ENCODE measurements around the gene BCR.

Gene BCR

GRCh38 chr22:23153994-23154393 lies 26.3 kb upstream of the BCR start:
- H3K9ac ChIP-seq (ENCODE audit: low read depth, low read length), result no peak overlapping the region
- H3K36me3 ChIP-seq (ENCODE audit: insufficient read depth, low read depth, low read length), result no peaks in the 10 kb centered on the region
- H3K4me1 ChIP-seq (ENCODE audit: insufficient read depth, low read length), result peaks cover 6% of the 10 kb centered on the region
- no peaks in the 10 kb centered on the region for H3K27me3 ChIP-seq (ENCODE audit: insufficient read depth, low read length)
- H3K27ac ChIP-seq (ENCODE audit: low read length), result no peak overlapping the region
- no peak overlapping the region for H3K4me3 ChIP-seq (ENCODE audit: low read length)
- H3K9me3 ChIP-seq (ENCODE audit: insufficient read depth, low read depth, low read length), result no peaks in the 10 kb centered on the region

GRCh38 chr22:23154461-23154860 lies 25.8 kb upstream of the BCR start:
- H3K27ac ChIP-seq (ENCODE audit: low read length), result no peak overlapping the region
- no peak overlapping the region for H3K9ac ChIP-seq (ENCODE audit: low read depth, low read length)
- H3K36me3 ChIP-seq (ENCODE audit: insufficient read depth, low read depth, low read length), result no peaks in the 10 kb centered on the region
- H3K9me3 ChIP-seq (ENCODE audit: insufficient read depth, low read depth, low read length), result no peaks in the 10 kb centered on the region
- H3K27me3 ChIP-seq (ENCODE audit: insufficient read depth, low read length), result no peaks in the 10 kb centered on the region
- H3K4me1 ChIP-seq (ENCODE audit: insufficient read depth, low read length), result peaks cover 3% of the 10 kb centered on the region
- no peak overlapping the region for H3K4me3 ChIP-seq (ENCODE audit: low read length)

DNA sequence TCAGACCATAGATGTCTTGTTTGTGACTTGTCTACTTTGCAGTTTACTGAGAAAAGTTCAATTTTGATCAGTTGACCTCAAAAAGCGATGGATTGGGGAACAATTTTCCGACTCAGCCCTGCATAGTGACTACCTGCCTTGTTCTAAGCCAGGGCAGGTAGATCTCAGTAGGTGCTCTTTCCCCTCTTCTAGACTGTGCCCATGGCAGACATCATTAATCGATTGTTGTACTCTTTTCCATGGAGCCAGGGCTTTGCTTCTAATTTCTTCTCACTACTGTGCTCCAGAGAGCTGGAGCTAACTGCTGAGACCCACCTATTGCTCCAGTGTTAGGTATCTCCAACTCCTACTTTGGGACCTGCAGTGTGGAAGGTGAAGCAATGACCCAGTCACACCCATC lies 25.2 kb upstream of the BCR start:
- Histone ChIP-seq H3K4me3 (ENCODE audit: low read length) (no peak overlapping the region), H3K27ac (ENCODE audit: low read length) (no peak overlapping the region), H3K9me3 (ENCODE audit: insufficient read depth, low read depth, low read length) (no peaks in the 10 kb centered on the region), H3K36me3 (ENCODE audit: insufficient read depth, low read depth, low read length) (no peaks in the 10 kb centered on the region), H3K9ac (ENCODE audit: low read depth, low read length) (no peak overlapping the region), H3K4me1 (ENCODE audit: insufficient read depth, low read length) (no peaks in the 10 kb centered on the region), H3K27me3 (ENCODE audit: insufficient read depth, low read length) (no peaks in the 10 kb centered on the region)

GRCh38 chr22:23155831-23156230 lies 24.5 kb upstream of the BCR start:
- Histone ChIP-seq H3K4me3 (ENCODE audit: low read length) (no peak overlapping the region), H3K9ac (ENCODE audit: low read depth, low read length) (no peak overlapping the region), H3K27ac (ENCODE audit: low read length) (no peak overlapping the region), H3K4me1 (ENCODE audit: insufficient read depth, low read length) (no peaks in the 10 kb centered on the region), H3K36me3 (ENCODE audit: insufficient read depth, low read depth, low read length) (no peaks in the 10 kb centered on the region), H3K27me3 (ENCODE audit: insufficient read depth, low read length) (no peaks in the 10 kb centered on the region), H3K9me3 (ENCODE audit: insufficient read depth, low read depth, low read length) (no peaks in the 10 kb centered on the region)

GRCh38 chr22:23156286-23156685 lies 24.0 kb upstream of the BCR start:
- H3K9me3 ChIP-seq (ENCODE audit: insufficient read depth, low read depth, low read length), result no peaks in the 10 kb centered on the region
- no peaks in the 10 kb centered on the region for H3K27me3 ChIP-seq (ENCODE audit: insufficient read depth, low read length)
- no peak overlapping the region for H3K4me3 ChIP-seq (ENCODE audit: low read length)
- no peaks in the 10 kb centered on the region for H3K36me3 ChIP-seq (ENCODE audit: insufficient read depth, low read depth, low read length)
- H3K9ac ChIP-seq (ENCODE audit: low read depth, low read length), result no peak overlapping the region
- H3K4me1 ChIP-seq (ENCODE audit: insufficient read depth, low read length), result no peaks in the 10 kb centered on the region
- no peak overlapping the region for H3K27ac ChIP-seq (ENCODE audit: low read length)

- no peak overlapping the region for H3K27ac ChIP-seq (ENCODE audit: low read length)
- no peak overlapping the region for H3K9ac ChIP-seq (ENCODE audit: low read depth, low read length)
Measured at GRCh38 chr22:23157560-23158515, 22.5 kb upstream of the BCR start.

DNA sequence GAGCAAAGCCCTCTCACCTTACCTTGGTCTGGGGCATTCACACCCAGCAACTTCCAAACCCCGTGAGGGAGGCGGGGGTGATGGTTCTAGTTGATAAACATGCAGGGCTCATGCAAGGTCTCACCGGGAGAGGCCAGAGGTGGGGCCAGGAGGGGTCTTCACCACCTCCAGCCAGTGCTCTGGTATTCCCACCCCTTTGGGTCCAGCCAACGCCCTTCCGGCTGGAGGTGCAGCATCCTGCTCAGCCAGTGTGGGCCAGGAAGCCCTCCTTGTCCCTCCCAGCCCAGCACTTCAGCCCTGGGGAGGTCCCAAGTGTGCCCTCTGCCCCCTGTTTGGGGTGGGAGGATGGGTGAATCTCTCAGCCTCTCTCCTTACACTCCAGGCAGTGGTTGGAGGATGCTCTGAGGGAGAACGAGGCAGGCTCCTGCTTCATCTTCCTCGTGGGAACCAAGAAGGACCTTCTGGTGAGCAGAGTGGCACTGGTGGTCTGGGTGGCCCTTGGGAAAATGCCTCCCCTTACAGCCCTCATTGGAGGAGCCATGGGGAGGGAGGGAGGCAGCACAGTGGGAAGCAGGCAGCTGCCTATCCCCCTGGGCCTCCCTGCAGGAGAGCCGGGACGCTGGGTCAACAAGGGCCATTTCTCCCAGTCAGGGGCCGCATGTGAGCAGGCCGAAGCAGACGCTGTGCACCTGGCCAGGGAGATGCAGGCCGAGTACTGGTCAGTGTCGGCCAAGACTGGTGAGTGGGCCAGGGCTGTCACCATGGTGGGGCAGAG lies 21.6 kb upstream of the BCR start:
- Histone ChIP-seq H3K27me3 (ENCODE audit: insufficient read depth, low read length) (no peaks in the 10 kb centered on the region), H3K4me3 (ENCODE audit: low read length) (no peak overlapping the region), H3K9ac (ENCODE audit: low read depth, low read length) (no peak overlapping the region), H3K4me1 (ENCODE audit: insufficient read depth, low read length) (no peaks in the 10 kb centered on the region), H3K9me3 (ENCODE audit: insufficient read depth, low read depth, low read length) (no peaks in the 10 kb centered on the region), H3K27ac (ENCODE audit: low read length) (no peak overlapping the region), H3K36me3 (ENCODE audit: insufficient read depth, low read depth, low read length) (no peaks in the 10 kb centered on the region)

More at GRCh38 chr22:23157560-23158515, 22.5 kb upstream of the BCR start:
- no peaks in the 10 kb centered on the region for H3K36me3 ChIP-seq (ENCODE audit: insufficient read depth, low read depth, low read length)
- H3K9me3 ChIP-seq (ENCODE audit: insufficient read depth, low read depth, low read length), result no peaks in the 10 kb centered on the region
- no peaks in the 10 kb centered on the region for H3K27me3 ChIP-seq (ENCODE audit: insufficient read depth, low read length)
- H3K4me3 ChIP-seq (ENCODE audit: low read length), result no peak overlapping the region
- H3K4me1 ChIP-seq (ENCODE audit: insufficient read depth, low read length), result no peaks in the 10 kb centered on the region

GRCh38 chr22:23159291-23159630 lies 21.0 kb upstream of the BCR start:
- Histone ChIP-seq H3K4me1 (ENCODE audit: insufficient read depth, low read length) (no peaks in the 10 kb centered on the region), H3K9me3 (ENCODE audit: insufficient read depth, low read depth, low read length) (no peaks in the 10 kb centered on the region), H3K4me3 (ENCODE audit: low read length) (no peak overlapping the region), H3K9ac (ENCODE audit: low read depth, low read length) (no peak overlapping the region), H3K36me3 (ENCODE audit: insufficient read depth, low read depth, low read length) (no peaks in the 10 kb centered on the region), H3K27me3 (ENCODE audit: insufficient read depth, low read length) (no peaks in the 10 kb centered on the region), H3K27ac (ENCODE audit: low read length) (no peak overlapping the region)

- Histone ChIP-seq H3K4me3 (ENCODE audit: low read length) (no peak overlapping the region), H3K9ac (ENCODE audit: low read depth, low read length) (no peak overlapping the region), H3K36me3 (ENCODE audit: insufficient read depth, low read depth, low read length) (no peaks in the 10 kb centered on the region), H3K27ac (ENCODE audit: low read length) (no peak overlapping the region), H3K9me3 (ENCODE audit: insufficient read depth, low read depth, low read length) (no peaks in the 10 kb centered on the region), H3K4me1 (ENCODE audit: insufficient read depth, low read length) (no peaks in the 10 kb centered on the region), H3K27me3 (ENCODE audit: insufficient read depth, low read length) (no peaks in the 10 kb centered on the region)
Measured at GRCh38 chr22:23161029-23161428, 19.3 kb upstream of the BCR start.

GRCh38 chr22:23161574-23161973 lies 18.7 kb upstream of the BCR start:
- no peak overlapping the region for H3K9ac ChIP-seq (ENCODE audit: low read depth, low read length)
- no peaks in the 10 kb centered on the region for H3K27me3 ChIP-seq (ENCODE audit: insufficient read depth, low read length)
- H3K4me1 ChIP-seq (ENCODE audit: insufficient read depth, low read length), result no peaks in the 10 kb centered on the region; the same call in 1 of the 2 replicates
- no peaks in the 10 kb centered on the region for H3K9me3 ChIP-seq (ENCODE audit: insufficient read depth, low read depth, low read length)
- no peak overlapping the region for H3K4me3 ChIP-seq (ENCODE audit: low read length)
- no peaks in the 10 kb centered on the region for H3K36me3 ChIP-seq (ENCODE audit: insufficient read depth, low read depth, low read length)
- H3K27ac ChIP-seq (ENCODE audit: low read length), result no peak overlapping the region

DNA sequence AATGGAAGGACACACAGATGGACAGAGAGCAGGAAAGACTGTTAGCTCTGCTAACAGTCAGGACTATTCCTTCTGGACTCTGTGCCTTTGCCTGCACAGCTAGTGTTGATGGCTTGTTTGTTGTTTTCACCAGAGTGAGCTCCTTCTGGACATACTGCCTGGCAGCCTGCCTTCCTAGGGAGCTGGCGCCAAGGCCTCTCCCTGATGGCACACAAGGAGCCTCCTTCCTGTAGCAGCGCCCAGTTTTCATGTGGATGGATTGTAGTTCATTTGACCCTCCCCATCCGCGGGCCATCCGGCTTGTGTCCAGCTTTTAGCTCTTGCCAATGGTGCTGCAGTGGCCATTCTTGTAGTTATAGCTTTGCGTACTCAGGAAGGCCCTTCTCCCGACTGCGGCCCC lies 16.6 kb upstream of the BCR start:
- H3K27ac ChIP-seq (ENCODE audit: low read length), result no peak overlapping the region
- H3K4me3 ChIP-seq (ENCODE audit: low read length), result no peak overlapping the region
- no peaks in the 10 kb centered on the region for H3K9me3 ChIP-seq (ENCODE audit: insufficient read depth, low read depth, low read length)
- H3K36me3 ChIP-seq (ENCODE audit: insufficient read depth, low read depth, low read length), result no peaks in the 10 kb centered on the region
- no peak overlapping the region for H3K9ac ChIP-seq (ENCODE audit: low read depth, low read length)
- H3K27me3 ChIP-seq (ENCODE audit: insufficient read depth, low read length), result no peaks in the 10 kb centered on the region
- peaks cover 3% of the 10 kb centered on the region; the same call in 1 of the 2 replicates for H3K4me1 ChIP-seq (ENCODE audit: insufficient read depth, low read length)

DNA sequence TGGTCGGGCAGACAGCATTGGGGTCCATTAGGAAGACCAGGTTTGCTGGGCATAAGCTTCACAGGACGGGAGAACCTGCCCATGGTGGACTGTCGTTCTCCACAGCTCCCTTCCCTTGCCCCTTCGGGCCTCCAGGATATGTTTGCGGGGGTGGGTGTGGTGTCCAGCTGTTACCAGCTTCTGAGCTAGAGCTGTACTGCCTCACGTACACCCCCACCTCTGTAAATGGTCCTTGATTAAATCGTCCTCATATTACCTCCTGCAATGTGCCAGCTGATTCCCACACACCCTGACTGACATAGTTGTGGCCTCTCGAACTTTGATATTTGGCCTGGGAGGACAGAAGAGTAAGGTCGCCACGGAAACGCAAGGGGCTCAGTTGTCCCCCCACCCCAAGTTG lies 16.2 kb upstream of the BCR start:
- Histone ChIP-seq H3K9ac (ENCODE audit: low read depth, low read length) (no peak overlapping the region), H3K9me3 (ENCODE audit: insufficient read depth, low read depth, low read length) (no peaks in the 10 kb centered on the region), H3K27me3 (ENCODE audit: insufficient read depth, low read length) (no peaks in the 10 kb centered on the region), H3K36me3 (ENCODE audit: insufficient read depth, low read depth, low read length) (no peaks in the 10 kb centered on the region), H3K27ac (ENCODE audit: low read length) (no peak overlapping the region), H3K4me3 (ENCODE audit: low read length) (no peak overlapping the region), H3K4me1 (ENCODE audit: insufficient read depth, low read length) (peaks cover 3% of the 10 kb centered on the region; the same call in 1 of the 2 replicates)
